ENCODE measurements around the gene PIP5K1C. TPM values are rescaled to one million over a fixed set of nuclear protein-coding genes. Genes with fewer than 3 reads are reported as not detected.
"Not testable (repeated sequence)": the region's sequence is repeated elsewhere in the genome, so short reads cannot be mapped to it uniquely, and the experiment has no call there.

Gene PIP5K1C
- total RNA-seq, 3 donors from 2014 or later = 14.6 to 15.7 (median 15.7) TPM

- H3K4me1 ChIP-seq = peaks cover 5 to 6% of the 10 kb centered on the region in 2 donors
- no peaks in the 10 kb centered on the region for H3K36me3 ChIP-seq
- TF ChIP-seq CTCF (IDR thresholded peaks at IDR 0.05) (no peak), POLR2AphosphoS5 (IDR thresholded peaks at IDR 0.05) (no peak), POLR2A (IDR thresholded peaks at IDR 0.05) (no peak)
- H3K9me3 ChIP-seq = no peaks in the 10 kb centered on the region
- no peak overlapping the region for H3K4me3 ChIP-seq
- H3K27me3 ChIP-seq = no peaks in the 10 kb centered on the region
- DNase-seq (ENCODE audit: low spot score in 2 of 2) = no peak
- intact Hi-C loops (cut with DNase I; ENCODE audit: low total_unique reads) = no loop called here
- peak overlapping the region; percentile 92 to 99 for H3K27ac ChIP-seq
Observed at GRCh38 chr19:3667766-3668165, 32.5 kb downstream of the PIP5K1C start.

- no peak for DNase-seq (ENCODE audit: low spot score in 2 of 2)
- Histone ChIP-seq H3K27me3 (no peaks in the 10 kb centered on the region), H3K27ac (peak overlapping the region; percentile 92 to 99), H3K36me3 (no peaks in the 10 kb centered on the region), H3K4me1 (peaks cover 5 to 6% of the 10 kb centered on the region in 2 donors), H3K4me3 (no peak overlapping the region), H3K9me3 (no peaks in the 10 kb centered on the region)
- TF ChIP-seq POLR2A (IDR thresholded peaks at IDR 0.05) (no peak), POLR2AphosphoS5 (IDR thresholded peaks at IDR 0.05) (no peak), CTCF (IDR thresholded peaks at IDR 0.05) (no peak)
- intact Hi-C loops (cut with DNase I; ENCODE audit: low total_unique reads) = no loop called here
Observed at GRCh38 chr19:3667037-3667638, 33.1 kb downstream of the PIP5K1C start.

GRCh38 chr19:3666545-3666856 lies 33.8 kb downstream of the PIP5K1C start:
- H3K27ac ChIP-seq; H3K36me3 ChIP-seq; H3K4me3 ChIP-seq; DNase-seq (ENCODE audit: low spot score in 2 of 2); H3K9me3 ChIP-seq; H3K27me3 ChIP-seq; H3K4me1 ChIP-seq: not testable (repeated sequence)
- intact Hi-C loops (cut with DNase I; ENCODE audit: low total_unique reads) = loop anchor here (1.0 kb wide), 1 partner anchor 33 kb away; no protein-coding TSS in a partner anchor

- Histone ChIP-seq H3K36me3 (no peaks in the 10 kb centered on the region), H3K27ac (peak overlapping the region in 1 of 2 donors; percentile 12), H3K4me3 (no peak overlapping the region), H3K9me3 (no peaks in the 10 kb centered on the region), H3K27me3 (no peaks in the 10 kb centered on the region), H3K4me1 (peaks cover 0 to 6% of the 10 kb centered on the region in 2 donors)
- intact Hi-C loops (cut with DNase I; ENCODE audit: low total_unique reads) = loop anchor here (1.0 kb wide), 1 partner anchor 33 kb away; no protein-coding TSS in a partner anchor
- TF ChIP-seq POLR2A (IDR thresholded peaks at IDR 0.05) (no peak), CTCF (IDR thresholded peaks at IDR 0.05) (peak; percentile 94 to 97 (median 96))
- DNase-seq (ENCODE audit: low spot score in 2 of 2) = peak in 1 of 2 donors; percentile 77
Observed at GRCh38 chr19:3665681-3666544, 34.4 kb downstream of the PIP5K1C start.

GRCh38 chr19:3664879-3665642 lies 35.2 kb downstream of the PIP5K1C start:
- intact Hi-C loops (cut with DNase I; ENCODE audit: low total_unique reads) = no loop called here
- Histone ChIP-seq H3K9me3 (no peaks in the 10 kb centered on the region), H3K27me3 (no peaks in the 10 kb centered on the region), H3K4me3 (no peak overlapping the region), H3K4me1 (no peaks in the 10 kb centered on the region), H3K27ac (no peak overlapping the region), H3K36me3 (no peaks in the 10 kb centered on the region)
- no peak for TF ChIP-seq CTCF (IDR thresholded peaks at IDR 0.05)
- no peak for DNase-seq (ENCODE audit: low spot score in 2 of 2)

Measured in breast epithelium (tissue), 4 donors.